ENCODE measurements around the gene LKAAEAR1. TPM values are rescaled to one million over a fixed set of nuclear protein-coding genes. Genes with fewer than 3 reads are reported as not detected.

Gene LKAAEAR1
- total and polyA plus RNA-seq, 2 of the 4 experiments (the other 2 are of a cell fraction) = 0.21 TPM; not detected in 1

GRCh38 chr20:64112691-64113443, 28.7 kb upstream of the LKAAEAR1 start:
- Histone ChIP-seq H3K27me3 (ENCODE audit: control insufficient read depth, insufficient read depth, low read length) (peaks cover 38% of the 10 kb centered on the region; the same call in 1 of the 2 replicates), H2BK120ac (ENCODE audit: low read depth, low read length) (no peak overlapping the region), H4K20me1 (ENCODE audit: insufficient read depth, low read length) (no peaks in the 10 kb centered on the region), H3K9me3 (ENCODE audit: control insufficient read depth, insufficient read depth, low read length) (no peaks in the 10 kb centered on the region), H3K14ac (replicated peaks; ENCODE audit: low read depth, low read length) (no peak overlapping the region), H3K4me1 (ENCODE audit: control insufficient read depth, insufficient read depth, low read length) (no peaks in the 10 kb centered on the region), H2AK5ac (ENCODE audit: low read depth, low read length) (no peak overlapping the region), H4K5ac (ENCODE audit: low read depth, low read length) (no peak overlapping the region), H3K56ac (ENCODE audit: extremely low read depth, insufficient read depth, low read length) (no peak overlapping the region), H3K27ac (ENCODE audit: insufficient read depth, low read length) (no peak overlapping the region), H2AK9ac (replicated peaks; ENCODE audit: low read depth, low read length, poor library complexity) (no peak overlapping the region), H3K79me1 (ENCODE audit: low read depth in 1 of 2, low read length in 2 of 2) (no peaks in the 10 kb centered on the region), H3K9ac (ENCODE audit: low read depth, low read length) (no peak overlapping the region), H3K23ac (ENCODE audit: low read depth, low read length) (no peak overlapping the region), H2AFZ (replicated peaks; ENCODE audit: low read length, poor library complexity) (no peak overlapping the region), H2BK20ac (ENCODE audit: low read depth, low read length) (no peak overlapping the region), H4K8ac (ENCODE audit: low read depth in 2 of 2, low read length in 2 of 2) (no peak overlapping the region), H3K9me1 (ENCODE audit: insufficient read depth, low read length) (no peaks in the 10 kb centered on the region), H2BK5ac (ENCODE audit: low read depth, low read length, poor library complexity, severe bottlenecking) (no peak overlapping the region), H3K4ac (ENCODE audit: low read depth, low read length) (no peak overlapping the region), H3K4me3 (ENCODE audit: insufficient read depth, low read depth, low read length) (no peak overlapping the region), H3K18ac (ENCODE audit: low read depth, low read length) (no peak overlapping the region), H4K91ac (ENCODE audit: insufficient read depth, low read depth, low read length) (no peak overlapping the region), H2BK15ac (ENCODE audit: low read depth, low read length) (no peak overlapping the region), H3K4me2 (ENCODE audit: low read depth, low read length) (no peak overlapping the region), H3K36me3 (ENCODE audit: control insufficient read depth, insufficient read depth, low read length) (no peaks in the 10 kb centered on the region)
- in situ Hi-C loops (cut with MboI; ENCODE audit: low sequenced_read_pairs) (no loop called here), dilution Hi-C loops (cut with HindIII; ENCODE audit: low sequenced_read_pairs, unreplicated experiment) (no loop called here), intact Hi-C loops (cut with micrococcal nuclease) (no loop called here)
- CTCF ChIA-PET = no interaction called here
- POLR2A ChIA-PET (ENCODE audit: unreplicated experiment) = no interaction called here
- 60% methylated on average over 7 of the region's 18 CpGs; no CpG with 5 or more reads in 1 of the 2 experiments for WGBS, 2 experiments (ENCODE audit: extremely low coverage in 2 of 2, insufficient read length in 1 of 2)
- no peak for TF ChIP-seq MAFK (IDR thresholded peaks at IDR 0.05; ENCODE audit: low read depth, low read length)
- no peak for TF ChIP-seq RCOR1 (IDR thresholded peaks at IDR 0.05; ENCODE audit: insufficient replicate concordance, low read length)
- TF ChIP-seq POLR2A (IDR thresholded peaks at IDR 0.05; ENCODE audit: low read depth, low read length) = no peak
- no peak for TF ChIP-seq CEBPB (IDR thresholded peaks at IDR 0.05; ENCODE audit: low read depth, low read length)
- TF ChIP-seq CTCF (conservative IDR thresholded peaks at IDR 0.05; ENCODE audit: low read depth, low read length) = no peak
- no peak for TF ChIP-seq MAZ (IDR thresholded peaks at IDR 0.05; ENCODE audit: borderline replicate concordance, low read depth, low read length)
- TF ChIP-seq BHLHE40 (IDR thresholded peaks at IDR 0.05; ENCODE audit: low read depth, low read length) = no peak
- no peak for TF ChIP-seq CHD1 (IDR thresholded peaks at IDR 0.05; ENCODE audit: low read depth, low read length)
- no peak for TF ChIP-seq SMC3 (IDR thresholded peaks at IDR 0.05; ENCODE audit: low read depth, low read length)
- no peak for TF ChIP-seq RFX5 (IDR thresholded peaks at IDR 0.05; ENCODE audit: low read depth, low read length)
- TF ChIP-seq RAD21 (IDR thresholded peaks at IDR 0.05; ENCODE audit: low read length) = no peak
- TF ChIP-seq NFE2L2 (IDR thresholded peaks at IDR 0.05; ENCODE audit: low read depth, low read length) = no peak
- no peak for TF ChIP-seq ELK1 (IDR thresholded peaks at IDR 0.05; ENCODE audit: borderline replicate concordance, low read depth, low read length)
- no peak for TF ChIP-seq USF2 (IDR thresholded peaks at IDR 0.05; ENCODE audit: low read depth, low read length)
- ATAC-seq (ENCODE audit: low read depth) = no peak
- DNase-seq = no peak
- no TSS peak for BruUV-seq (replicated peaks)
